Measurements from ENCODE around the gene FATE1.

The FATE1 gene

DNA sequence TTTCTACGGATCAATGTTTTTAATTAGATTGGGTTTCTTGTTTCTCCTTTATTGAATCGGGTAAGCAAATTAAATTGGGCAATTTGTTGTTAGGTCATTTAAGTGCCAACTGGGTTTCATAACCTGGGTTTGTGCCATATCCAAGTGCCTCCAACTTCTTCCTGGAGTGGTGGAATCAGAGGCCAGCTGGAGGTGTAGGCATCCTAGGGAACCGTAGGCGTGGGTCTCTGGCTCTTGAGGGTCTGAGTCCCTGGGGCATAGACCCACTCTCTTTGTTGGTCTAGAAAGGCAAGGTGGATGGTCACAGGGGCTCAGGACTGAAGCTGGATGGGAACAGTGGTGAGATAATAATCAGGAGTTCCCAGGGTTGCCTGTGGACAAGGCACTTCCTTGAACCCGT, 37.0 kb downstream of the FATE1 start:
- DNase-seq (ENCODE audit: insufficient read length, low spot score): no peak
- no peak for TF ChIP-seq POLR2A (IDR thresholded peaks at IDR 0.05; ENCODE audit: low read depth, low read length)
- TF ChIP-seq SPI1 (IDR thresholded peaks at IDR 0.05; ENCODE audit: low read depth, low read length): no peak
- no peak for TF ChIP-seq TAF1 (IDR thresholded peaks at IDR 0.05; ENCODE audit: low read depth, low read length)
- TF ChIP-seq POLR2AphosphoS5 (IDR thresholded peaks at IDR 0.05; ENCODE audit: low read depth, low read length): no peak
- TF ChIP-seq PAX5 (IDR thresholded peaks at IDR 0.05; ENCODE audit: insufficient read depth, low read length, severe bottlenecking): no peak
- TF ChIP-seq POU2F2 (IDR thresholded peaks at IDR 0.05; ENCODE audit: low read depth, low read length): no peak
- FAIRE-seq: no peak

DNA sequence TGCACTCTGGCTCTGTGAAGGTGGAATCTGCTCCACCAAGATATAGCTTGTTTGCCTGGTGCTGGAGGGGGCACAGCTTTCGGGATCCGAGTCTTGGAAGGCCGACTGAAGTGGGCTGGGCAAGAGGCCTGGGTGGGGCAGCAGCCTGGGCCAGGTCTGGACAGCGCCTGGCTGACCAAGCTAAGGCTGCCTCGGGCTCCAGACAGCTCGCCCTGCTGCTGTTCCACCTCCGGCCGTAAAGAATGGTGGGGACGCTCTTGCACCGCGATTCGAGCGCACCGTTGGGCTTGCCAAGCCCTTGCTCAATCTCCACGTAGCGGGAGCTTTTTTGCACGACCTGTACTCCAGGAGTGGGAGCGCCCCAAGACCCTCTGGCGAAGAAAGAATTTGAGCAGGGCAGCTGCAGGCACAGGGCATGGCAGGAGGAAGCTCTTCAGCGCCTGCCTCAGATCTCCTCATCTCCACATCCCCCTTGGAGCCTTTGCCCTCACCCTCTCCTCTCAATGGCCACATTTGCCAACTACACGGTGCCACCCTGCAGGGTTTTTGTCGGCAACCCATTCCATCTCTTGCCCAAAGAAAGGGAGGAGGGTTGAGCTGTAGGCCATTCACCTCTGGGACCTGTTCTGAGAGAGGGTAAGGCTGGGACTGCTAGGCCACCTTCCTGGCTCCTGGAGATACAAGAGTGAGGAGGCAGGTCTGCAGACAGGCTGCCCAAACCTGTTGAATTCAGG, 37.6 kb downstream of the FATE1 start:
- peak; percentile 31 for DNase-seq (ENCODE audit: insufficient read length, low spot score)
- TF ChIP-seq POLR2AphosphoS5 (IDR thresholded peaks at IDR 0.05; ENCODE audit: low read depth, low read length): no peak
- TF ChIP-seq TAF1 (IDR thresholded peaks at IDR 0.05; ENCODE audit: low read depth, low read length): no peak
- no peak for TF ChIP-seq PAX5 (IDR thresholded peaks at IDR 0.05; ENCODE audit: insufficient read depth, low read length, severe bottlenecking)
- no peak for TF ChIP-seq POU2F2 (IDR thresholded peaks at IDR 0.05; ENCODE audit: low read depth, low read length)
- TF ChIP-seq SPI1 (IDR thresholded peaks at IDR 0.05; ENCODE audit: low read depth, low read length): no peak
- TF ChIP-seq POLR2A (IDR thresholded peaks at IDR 0.05; ENCODE audit: low read depth, low read length): no peak
- FAIRE-seq: peak; percentile 50

DNA sequence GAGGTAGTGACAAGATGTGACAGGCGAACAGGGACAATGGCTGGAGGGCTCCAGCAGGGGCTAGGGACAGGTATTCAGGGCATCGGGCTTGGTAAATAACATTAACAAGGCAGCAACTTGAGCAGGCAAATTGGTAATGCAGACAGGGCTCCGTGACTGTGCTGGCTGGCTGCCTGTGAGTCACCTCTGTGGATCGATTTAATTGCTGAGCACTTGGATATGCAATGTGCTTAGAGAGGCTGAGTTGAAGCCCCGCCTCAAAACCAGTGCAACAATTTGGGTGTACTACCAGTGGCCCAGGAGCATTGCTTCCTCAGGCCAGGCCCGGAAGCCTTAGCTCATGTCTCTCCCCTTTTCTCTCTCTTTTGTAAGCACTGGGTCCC, 38.2 kb downstream of the FATE1 start:
- DNase-seq (ENCODE audit: insufficient read length, low spot score) (no peak), FAIRE-seq (no peak)
- no peak for TF ChIP-seq SPI1 (IDR thresholded peaks at IDR 0.05; ENCODE audit: low read depth, low read length)
- TF ChIP-seq POLR2A (IDR thresholded peaks at IDR 0.05; ENCODE audit: low read depth, low read length): no peak
- no peak for TF ChIP-seq POLR2AphosphoS5 (IDR thresholded peaks at IDR 0.05; ENCODE audit: low read depth, low read length)
- TF ChIP-seq TAF1 (IDR thresholded peaks at IDR 0.05; ENCODE audit: low read depth, low read length): no peak
- no peak for TF ChIP-seq PAX5 (IDR thresholded peaks at IDR 0.05; ENCODE audit: insufficient read depth, low read length, severe bottlenecking)
- TF ChIP-seq POU2F2 (IDR thresholded peaks at IDR 0.05; ENCODE audit: low read depth, low read length): no peak

DNA sequence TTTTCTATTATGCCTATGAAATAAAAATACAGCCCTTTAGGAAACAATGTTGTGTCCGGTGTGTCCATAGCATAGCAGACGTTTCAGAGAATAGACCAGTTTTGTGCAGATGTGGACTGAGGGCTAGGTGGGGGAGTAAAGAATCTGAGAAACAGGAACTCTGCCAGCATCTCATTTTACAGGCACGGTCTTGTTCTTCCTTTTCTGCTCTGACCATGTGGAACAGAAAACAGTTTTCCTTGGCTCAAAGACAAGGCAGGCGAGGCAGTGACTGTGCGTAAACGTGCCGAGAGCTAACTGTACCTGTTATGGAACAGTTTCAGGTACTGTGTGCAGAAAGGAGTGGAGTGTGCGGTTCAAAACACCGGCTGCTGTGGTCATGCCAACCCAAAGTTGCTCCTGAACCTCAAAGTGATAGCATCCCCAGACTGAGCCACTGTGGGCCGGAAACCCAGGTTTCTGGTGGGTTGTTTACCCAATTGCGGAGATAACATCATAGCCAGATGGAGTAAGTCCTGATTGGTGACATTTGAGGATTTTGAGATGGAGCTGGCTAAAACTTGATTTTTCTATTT, 38.9 kb downstream of the FATE1 start:
- DNase-seq (ENCODE audit: insufficient read length, low spot score): no peak
- TF ChIP-seq PAX5 (IDR thresholded peaks at IDR 0.05; ENCODE audit: insufficient read depth, low read length, severe bottlenecking) (no peak), POU2F2 (IDR thresholded peaks at IDR 0.05; ENCODE audit: low read depth, low read length) (no peak), TAF1 (IDR thresholded peaks at IDR 0.05; ENCODE audit: low read depth, low read length) (no peak), POLR2AphosphoS5 (IDR thresholded peaks at IDR 0.05; ENCODE audit: low read depth, low read length) (no peak), POLR2A (IDR thresholded peaks at IDR 0.05; ENCODE audit: low read depth, low read length) (no peak), SPI1 (IDR thresholded peaks at IDR 0.05; ENCODE audit: low read depth, low read length) (no peak)
- no peak for FAIRE-seq

DNA sequence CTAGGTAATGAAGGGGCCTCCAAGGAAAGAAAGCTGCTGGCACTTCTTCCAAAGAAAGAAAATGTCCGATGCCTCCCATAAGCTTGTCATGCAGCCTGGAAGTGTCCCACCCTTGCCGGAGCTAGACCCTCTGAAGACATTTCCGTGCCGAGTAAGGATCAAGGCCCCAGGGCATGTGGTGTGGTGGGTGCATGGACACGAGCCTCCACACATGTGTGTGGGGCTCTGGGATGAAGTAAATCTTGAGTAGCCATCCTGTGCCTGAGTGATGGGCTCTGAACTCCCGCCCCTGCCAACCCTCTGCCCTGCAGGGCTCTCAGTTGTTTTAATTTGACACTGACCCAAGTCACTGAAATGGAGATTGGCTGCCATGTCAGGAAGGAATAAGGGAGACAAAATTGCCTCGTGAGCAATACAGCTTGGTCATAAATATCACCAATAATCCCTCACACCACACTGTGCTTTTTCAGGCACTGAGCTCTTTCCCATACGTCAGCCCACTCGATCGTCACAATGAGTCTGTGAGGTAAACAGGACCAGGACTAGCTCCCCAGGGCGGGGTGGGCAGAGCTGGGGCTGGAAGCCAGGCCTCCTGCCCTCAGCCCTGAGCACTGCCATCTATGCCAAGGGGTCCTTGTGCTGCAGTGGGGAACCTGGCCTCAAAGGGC, 43.3 kb downstream of the FATE1 start:
- DNase-seq (ENCODE audit: insufficient read length, low spot score) (no peak), FAIRE-seq (no peak)
- TF ChIP-seq POLR2AphosphoS5 (IDR thresholded peaks at IDR 0.05; ENCODE audit: low read depth, low read length) (no peak), POU2F2 (IDR thresholded peaks at IDR 0.05; ENCODE audit: low read depth, low read length) (no peak), SPI1 (IDR thresholded peaks at IDR 0.05; ENCODE audit: low read depth, low read length) (no peak), PAX5 (IDR thresholded peaks at IDR 0.05; ENCODE audit: insufficient read depth, low read length, severe bottlenecking) (no peak), TAF1 (IDR thresholded peaks at IDR 0.05; ENCODE audit: low read depth, low read length) (no peak), POLR2A (IDR thresholded peaks at IDR 0.05; ENCODE audit: low read depth, low read length) (no peak)

DNA sequence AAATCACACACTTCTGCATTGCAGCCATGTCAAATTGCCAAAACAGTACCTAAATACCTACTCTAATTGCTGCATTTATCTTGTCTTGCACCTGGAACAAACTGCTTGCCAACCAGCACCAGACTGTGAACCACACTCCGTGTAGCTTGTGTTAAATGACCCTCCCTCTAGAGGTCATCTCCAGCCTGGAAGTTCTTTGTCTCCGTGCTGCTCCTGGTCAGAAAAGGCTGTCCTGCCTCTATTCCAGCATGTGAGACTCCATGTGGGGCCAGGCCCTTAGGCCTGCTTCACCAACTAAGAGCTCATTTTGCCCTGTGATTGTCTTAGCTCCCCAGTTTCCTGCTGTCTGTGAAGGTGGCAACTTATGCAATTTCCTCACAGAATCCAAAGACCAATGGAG, 47.0 kb downstream of the FATE1 start:
- FAIRE-seq: no peak
- TF ChIP-seq POLR2A (IDR thresholded peaks at IDR 0.05; ENCODE audit: low read depth, low read length) (no peak), POU2F2 (IDR thresholded peaks at IDR 0.05; ENCODE audit: low read depth, low read length) (no peak), PAX5 (IDR thresholded peaks at IDR 0.05; ENCODE audit: insufficient read depth, low read length, severe bottlenecking) (no peak), TAF1 (IDR thresholded peaks at IDR 0.05; ENCODE audit: low read depth, low read length) (no peak)
- no peak for DNase-seq (ENCODE audit: insufficient read length, low spot score)

DNA sequence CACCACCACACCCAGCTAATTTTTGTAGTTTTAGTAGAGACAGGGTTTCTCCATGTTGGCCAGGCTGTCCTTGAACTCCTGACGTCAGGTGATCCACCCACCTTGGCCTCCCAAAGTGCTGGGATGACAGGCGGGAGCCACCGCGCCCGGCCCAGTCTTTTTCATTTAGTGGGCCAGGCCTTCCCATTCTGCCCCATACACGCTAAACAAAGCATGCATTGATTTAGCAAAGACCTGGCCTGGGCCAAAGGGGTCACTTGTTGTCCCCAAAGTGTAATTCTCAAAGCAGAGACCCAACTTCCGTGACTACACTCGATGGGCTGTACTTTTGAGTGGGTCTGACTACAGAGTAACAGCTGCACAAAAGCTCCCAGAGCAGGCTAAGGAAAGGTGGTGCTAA, 47.9 kb downstream of the FATE1 start:
- DNase-seq (ENCODE audit: insufficient read length, low spot score) (no peak), FAIRE-seq (no peak)
- TF ChIP-seq POLR2A (IDR thresholded peaks at IDR 0.05; ENCODE audit: low read depth, low read length) (no peak), SPI1 (IDR thresholded peaks at IDR 0.05; ENCODE audit: low read depth, low read length) (no peak), PAX5 (IDR thresholded peaks at IDR 0.05; ENCODE audit: insufficient read depth, low read length, severe bottlenecking) (no peak), POU2F2 (IDR thresholded peaks at IDR 0.05; ENCODE audit: low read depth, low read length) (no peak), POLR2AphosphoS5 (IDR thresholded peaks at IDR 0.05; ENCODE audit: low read depth, low read length) (no peak), TAF1 (IDR thresholded peaks at IDR 0.05; ENCODE audit: low read depth, low read length) (no peak)

DNA sequence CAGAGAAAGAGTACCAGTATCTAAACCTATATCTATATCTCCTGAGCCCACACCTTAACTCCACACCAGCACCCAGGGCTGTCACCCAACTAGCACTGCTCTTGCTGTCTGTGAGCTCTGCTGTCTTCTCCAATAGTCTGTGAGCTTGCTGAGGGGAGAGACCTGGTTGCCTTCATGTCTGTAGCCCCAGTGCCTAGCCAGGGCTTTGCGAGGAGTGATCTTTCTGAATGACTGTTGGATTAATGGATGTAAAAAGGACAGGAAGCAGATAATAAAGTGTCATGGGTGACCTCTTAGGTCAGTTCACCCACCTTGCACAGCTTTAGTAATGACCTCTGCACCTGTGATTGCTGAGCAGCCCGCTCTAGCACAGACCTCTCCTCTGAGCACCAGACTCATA, 49.2 kb downstream of the FATE1 start:
- FAIRE-seq: no peak
- TF ChIP-seq PAX5 (IDR thresholded peaks at IDR 0.05; ENCODE audit: insufficient read depth, low read length, severe bottlenecking): no peak
- no peak for TF ChIP-seq POLR2A (IDR thresholded peaks at IDR 0.05; ENCODE audit: low read depth, low read length)
- no peak for TF ChIP-seq POLR2AphosphoS5 (IDR thresholded peaks at IDR 0.05; ENCODE audit: low read depth, low read length)
- TF ChIP-seq TAF1 (IDR thresholded peaks at IDR 0.05; ENCODE audit: low read depth, low read length): no peak
- no peak for TF ChIP-seq SPI1 (IDR thresholded peaks at IDR 0.05; ENCODE audit: low read depth, low read length)
- no peak for TF ChIP-seq POU2F2 (IDR thresholded peaks at IDR 0.05; ENCODE audit: low read depth, low read length)

DNA sequence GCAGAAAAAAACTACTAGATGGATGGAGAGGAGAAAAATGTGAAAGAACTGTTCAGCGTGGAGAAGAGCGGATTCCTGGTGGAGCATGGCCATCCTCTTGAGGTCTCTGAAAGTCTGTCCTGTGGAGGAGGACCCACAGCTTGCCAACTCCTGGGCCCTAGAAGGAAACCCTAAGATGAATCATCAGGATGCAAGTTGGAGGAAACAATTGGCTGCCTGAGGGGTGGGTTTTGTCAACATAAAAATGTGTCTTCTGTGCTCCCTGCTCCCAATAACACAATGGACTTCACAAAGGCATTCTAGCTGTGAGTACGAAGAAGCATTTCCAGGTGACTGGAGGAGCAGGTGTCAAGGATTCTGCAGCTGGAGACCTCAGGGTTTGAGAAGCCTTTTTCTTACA, 55.9 kb downstream of the FATE1 start:
- TF ChIP-seq POU2F2 (IDR thresholded peaks at IDR 0.05; ENCODE audit: low read depth, low read length): no peak
- no peak for TF ChIP-seq POLR2A (IDR thresholded peaks at IDR 0.05; ENCODE audit: low read depth, low read length)
- no peak for TF ChIP-seq SPI1 (IDR thresholded peaks at IDR 0.05; ENCODE audit: low read depth, low read length)
- TF ChIP-seq POLR2AphosphoS5 (IDR thresholded peaks at IDR 0.05; ENCODE audit: low read depth, low read length): no peak
- no peak for TF ChIP-seq PAX5 (IDR thresholded peaks at IDR 0.05; ENCODE audit: insufficient read depth, low read length, severe bottlenecking)
- no peak for TF ChIP-seq TAF1 (IDR thresholded peaks at IDR 0.05; ENCODE audit: low read depth, low read length)
- FAIRE-seq (no peak), DNase-seq (ENCODE audit: insufficient read length, low spot score) (no peak)

More for the DNA sequence above, 49.2 kb downstream of the FATE1 start:
- no peak for DNase-seq (ENCODE audit: insufficient read length, low spot score)
